Neural progenitor cell (in vitro differentiated cells): Measurements from ENCODE around the gene DLG4. TPM values are rescaled to one million over a fixed set of nuclear protein-coding genes. Genes with fewer than 3 reads are reported as not detected.
A peak's percentile ranks its signal among the peaks of the same experiment; 100 is the strongest.

Experiments
- DNase-seq: peaks from one replicate; pipeline ENCODE4 v3.0.0-alpha.2; 2016; ENCODE audit warnings: low spot score
- H2AFZ ChIP-seq: fragments of 200-600 bp; sonication (generic); replicated peaks from 2 replicates; pipeline ENCODE4 v1.6.1; 2016; ENCODE audit warnings: antibody characterized with exemption
- H3F3A ChIP-seq: fragments of 200-600 bp; sonication (generic); 2 replicates; pipeline ENCODE4 v1.6.1; 2016; ENCODE audit warnings: antibody characterized with exemption, low read depth
- H3K27ac ChIP-seq: fragments of 200-600 bp; sonication (generic); 2 replicates; pipeline ENCODE4 v1.5.1; 2016; ENCODE audit warnings: mild to moderate bottlenecking
- H3K27me3 ChIP-seq: fragments of 200-600 bp; sonication (generic); 2 replicates; pipeline ENCODE4 v1.6.1; 2016; ENCODE audit warnings: mild to moderate bottlenecking, moderate library complexity
- H3K36me3 ChIP-seq: fragments of 200-600 bp; sonication (generic); 2 replicates; pipeline ENCODE4 v1.5.1; 2016
- H3K4me1 ChIP-seq: fragments of 200-600 bp; sonication (generic); 2 replicates; pipeline ENCODE4 v1.6.1; 2016; ENCODE audit warnings: mixed run types
- H3K4me2 ChIP-seq: fragments of 200-600 bp; sonication (generic); 2 replicates; pipeline ENCODE4 v1.6.1; 2016
- H3K4me3 ChIP-seq: fragments of 200-600 bp; sonication (generic); 2 replicates; pipeline ENCODE4 v1.5.1; 2016
- H3K79me2 ChIP-seq: fragments of 200-600 bp; sonication (generic); 2 replicates; pipeline ENCODE4 v1.6.1; 2016; ENCODE audit warnings: low read depth
- H3K9ac ChIP-seq: fragments of 200-600 bp; sonication (generic); 2 replicates; pipeline ENCODE4 v1.6.1; 2016
- H3K9me3 ChIP-seq: fragments of 200-600 bp; sonication (generic); 2 replicates; pipeline ENCODE4 v1.5.1; 2016; ENCODE audit warnings: low read depth
- H4K20me1 ChIP-seq: fragments of 200-600 bp; sonication (generic); 2 replicates; pipeline ENCODE4 v1.6.1; 2016; ENCODE audit warnings: low read depth
- H3K27ac Mint-ChIP-seq: 3 replicates; pipeline ENCODE4 v1.8.0; 2021; ENCODE audit warnings: mixed read lengths
- H3K27me3 Mint-ChIP-seq: 2 replicates; pipeline ENCODE4 v1.8.0; 2022; ENCODE audit warnings: low read depth, mild to moderate bottlenecking, inconsistent platforms, moderate library complexity, mixed read lengths; ENCODE audit not compliant: insufficient read depth
- H3K36me3 Mint-ChIP-seq: 3 replicates; pipeline ENCODE4 v1.8.0; 2021; ENCODE audit warnings: mixed read lengths
- H3K4me1 Mint-ChIP-seq: 3 replicates; pipeline ENCODE4 v1.8.0; 2021; ENCODE audit warnings: mixed read lengths
- H3K4me3 Mint-ChIP-seq: 3 replicates; pipeline ENCODE4 v1.8.0; 2021; ENCODE audit warnings: mild to moderate bottlenecking, moderate library complexity, mixed read lengths
- H3K9me3 Mint-ChIP-seq: 3 replicates; pipeline ENCODE4 v1.8.0; 2020; ENCODE audit warnings: mixed read lengths
- EZH2 ChIP-seq: fragments of 200-600 bp; sonication (generic); IDR thresholded peaks from 2 replicates; pipeline ENCODE4 v1.6.1; 2017; ENCODE audit warnings: antibody characterized with exemption, mild to moderate bottlenecking, moderate library complexity
- EZH2phosphoT487 ChIP-seq: fragments of 200-600 bp; sonication (generic); IDR thresholded peaks from 2 replicates; pipeline ENCODE4 v1.6.1; 2017; ENCODE audit warnings: antibody characterized with exemption
- total RNA-seq: library from RNA; depleted of rRNA; stranded (reverse); fragments of >200 nt; gene quantifications from 2 replicates; pipeline ENCODE4 v1.2.3, GENCODE V29; 2015; ENCODE audit warnings: low replicate concordance
- TF ChIP-seq, protein P1 (sequence below): fragments of 200-600 bp; sonication (generic); IDR thresholded peaks from 2 replicates; pipeline ENCODE4 v1.5.1; 2017; ENCODE audit warnings: antibody characterized with exemption, mild to moderate bottlenecking

The DLG4 gene
- total RNA-seq, 1 donor from 2014 or later = 23.5 TPM

GRCh38 chr17:7204336-7204735, 15.3 kb downstream of the DLG4 start:
- Mint-ChIP-seq H3K36me3 (peaks cover 26% of the 10 kb centered on the region), H3K4me1 (peaks cover 53% of the 10 kb centered on the region), H3K9me3 (no peaks in the 10 kb centered on the region), H3K27me3 (peaks cover 2% of the 10 kb centered on the region), H3K4me3 (peak overlapping the region; percentile 78), H3K27ac (peak overlapping the region; percentile 90)
- no peak for DNase-seq
- no peak overlapping the region for H3K9ac ChIP-seq
- peaks cover 25% of the 10 kb centered on the region for H4K20me1 ChIP-seq
- peaks cover 11% of the 10 kb centered on the region for H3K36me3 ChIP-seq
- H3K9me3 ChIP-seq = no peaks in the 10 kb centered on the region
- peaks cover 34% of the 10 kb centered on the region for H3K4me1 ChIP-seq
- peaks cover 32% of the 10 kb centered on the region for H3F3A ChIP-seq
- H3K4me2 ChIP-seq = peak overlapping the region; percentile 76
- peak overlapping the region; percentile 58 for H3K4me3 ChIP-seq
- no peak overlapping the region for H3K27ac ChIP-seq
- H2AFZ ChIP-seq = no peak overlapping the region
- peaks cover 42% of the 10 kb centered on the region for H3K79me2 ChIP-seq
- no peaks in the 10 kb centered on the region for H3K27me3 ChIP-seq
- no peak for TF ChIP-seq EZH2phosphoT487
- TF ChIP-seq EZH2 = no peak
- TF ChIP-seq, protein P1, sequence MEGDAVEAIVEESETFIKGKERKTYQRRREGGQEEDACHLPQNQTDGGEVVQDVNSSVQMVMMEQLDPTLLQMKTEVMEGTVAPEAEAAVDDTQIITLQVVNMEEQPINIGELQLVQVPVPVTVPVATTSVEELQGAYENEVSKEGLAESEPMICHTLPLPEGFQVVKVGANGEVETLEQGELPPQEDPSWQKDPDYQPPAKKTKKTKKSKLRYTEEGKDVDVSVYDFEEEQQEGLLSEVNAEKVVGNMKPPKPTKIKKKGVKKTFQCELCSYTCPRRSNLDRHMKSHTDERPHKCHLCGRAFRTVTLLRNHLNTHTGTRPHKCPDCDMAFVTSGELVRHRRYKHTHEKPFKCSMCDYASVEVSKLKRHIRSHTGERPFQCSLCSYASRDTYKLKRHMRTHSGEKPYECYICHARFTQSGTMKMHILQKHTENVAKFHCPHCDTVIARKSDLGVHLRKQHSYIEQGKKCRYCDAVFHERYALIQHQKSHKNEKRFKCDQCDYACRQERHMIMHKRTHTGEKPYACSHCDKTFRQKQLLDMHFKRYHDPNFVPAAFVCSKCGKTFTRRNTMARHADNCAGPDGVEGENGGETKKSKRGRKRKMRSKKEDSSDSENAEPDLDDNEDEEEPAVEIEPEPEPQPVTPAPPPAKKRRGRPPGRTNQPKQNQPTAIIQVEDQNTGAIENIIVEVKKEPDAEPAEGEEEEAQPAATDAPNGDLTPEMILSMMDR = no peak

DNA sequence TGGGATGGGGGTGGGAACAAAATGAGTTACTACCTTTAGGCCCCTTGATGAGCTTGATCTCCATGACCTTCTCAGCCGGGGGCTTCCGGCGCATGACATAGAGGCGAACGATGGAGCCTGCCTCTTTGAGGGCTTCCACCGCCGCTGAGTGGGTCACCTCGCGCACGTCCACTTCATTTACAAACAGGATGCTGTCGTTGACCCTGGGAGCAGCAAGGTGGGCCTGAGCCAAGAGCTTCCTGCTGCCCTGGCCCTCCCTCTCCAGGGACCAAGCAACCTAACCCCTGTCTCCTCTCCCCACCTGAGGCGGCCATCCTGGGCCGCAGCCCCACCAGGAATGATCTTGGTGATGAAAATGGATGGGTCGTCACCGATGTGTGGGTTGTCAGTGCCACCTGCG, 16.2 kb downstream of the DLG4 start:
- Histone ChIP-seq H3K36me3 (peaks cover 11% of the 10 kb centered on the region), H3K27me3 (no peaks in the 10 kb centered on the region), H3F3A (peaks cover 23% of the 10 kb centered on the region), H4K20me1 (peaks cover 16% of the 10 kb centered on the region), H3K79me2 (peaks cover 32% of the 10 kb centered on the region), H3K27ac (no peak overlapping the region), H3K9me3 (no peaks in the 10 kb centered on the region), H3K4me2 (no peak overlapping the region), H3K4me3 (no peak overlapping the region), H3K4me1 (peaks cover 25% of the 10 kb centered on the region), H2AFZ (no peak overlapping the region), H3K9ac (no peak overlapping the region)
- H3K27ac Mint-ChIP-seq = no peak overlapping the region
- H3K27me3 Mint-ChIP-seq = peaks cover 2% of the 10 kb centered on the region
- H3K36me3 Mint-ChIP-seq = peaks cover 26% of the 10 kb centered on the region
- peak overlapping the region; percentile 78 for H3K4me3 Mint-ChIP-seq
- no peak for DNase-seq
- TF ChIP-seq EZH2 (no peak), EZH2phosphoT487 (no peak)
- TF ChIP-seq, protein P1 = no peak
- H3K4me1 Mint-ChIP-seq = peaks cover 43% of the 10 kb centered on the region
- H3K9me3 Mint-ChIP-seq = no peaks in the 10 kb centered on the region

DNA sequence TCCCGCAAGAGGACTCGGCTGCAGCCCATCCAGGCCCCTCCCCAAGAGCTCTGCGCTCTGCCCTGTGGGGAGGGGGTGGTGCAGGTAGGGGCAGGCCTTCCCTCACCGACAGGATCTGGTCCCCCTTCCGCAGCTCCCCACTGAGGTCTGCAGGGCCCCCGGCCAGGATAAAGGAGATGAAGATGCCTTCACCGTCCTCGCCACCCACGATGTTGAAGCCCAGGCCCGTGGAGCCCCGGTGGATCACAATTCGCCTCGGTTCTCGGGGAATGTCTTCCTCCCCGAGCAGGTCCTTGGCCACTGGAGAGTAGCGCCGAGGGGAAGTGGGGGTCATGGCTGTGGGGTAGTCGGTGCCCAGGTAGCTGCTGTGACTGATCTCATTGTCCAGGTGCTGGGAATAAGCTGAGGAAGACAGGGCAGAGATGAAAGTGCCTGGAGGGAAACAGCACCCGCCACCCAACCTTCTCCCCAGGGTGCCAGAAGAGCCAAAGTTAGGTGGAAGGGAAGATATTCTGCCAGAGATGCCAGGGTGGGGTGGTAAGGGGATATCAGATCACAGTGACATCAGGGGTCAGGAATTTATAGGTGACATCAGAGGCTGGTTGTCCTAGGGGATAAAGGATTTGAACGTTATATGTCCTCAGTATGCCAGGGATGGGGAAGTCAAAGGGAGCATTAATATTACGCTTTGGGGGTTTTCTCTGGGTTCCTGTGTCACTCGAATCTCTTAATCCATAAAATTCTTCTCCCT, 22.8 kb downstream of the DLG4 start:
- peaks cover 7% of the 10 kb centered on the region for H3K27me3 Mint-ChIP-seq
- TF ChIP-seq EZH2 (no peak), EZH2phosphoT487 (no peak)
- TF ChIP-seq, protein P1 = no peak
- no peak overlapping the region for H3K4me3 ChIP-seq
- no peaks in the 10 kb centered on the region for H3K27me3 ChIP-seq
- H3K79me2 ChIP-seq = no peaks in the 10 kb centered on the region
- H3K27ac Mint-ChIP-seq = no peak overlapping the region
- H3K9ac ChIP-seq = no peak overlapping the region
- no peaks in the 10 kb centered on the region for H3K4me1 ChIP-seq
- peaks cover 29% of the 10 kb centered on the region for H3K36me3 Mint-ChIP-seq
- H3K4me1 Mint-ChIP-seq = peaks cover 10% of the 10 kb centered on the region
- H3K4me2 ChIP-seq = no peak overlapping the region
- peaks cover 4% of the 10 kb centered on the region for H4K20me1 ChIP-seq
- H3F3A ChIP-seq = peaks cover 3% of the 10 kb centered on the region
- no peaks in the 10 kb centered on the region for H3K9me3 Mint-ChIP-seq
- no peaks in the 10 kb centered on the region for H3K9me3 ChIP-seq
- DNase-seq = no peak
- no peak overlapping the region for H3K4me3 Mint-ChIP-seq
- H3K36me3 ChIP-seq = peaks cover 4% of the 10 kb centered on the region
- H2AFZ ChIP-seq = no peak overlapping the region
- no peak overlapping the region for H3K27ac ChIP-seq
